Kidney epithelial cell (primary cell): ENCODE measurements around the gene KRT38. TPM values are rescaled to one million over a fixed set of nuclear protein-coding genes. Genes with fewer than 3 reads are reported as not detected.

Experiments used
- DNase-seq: peaks from one replicate; pipeline ENCODE4 v3.0.0-alpha.2; 2010; ENCODE audit warnings: low read depth
- H3K27me3 ChIP-seq: 2 replicates; pipeline ENCODE4 v1.6.0; 2011; ENCODE audit warnings: low read length; ENCODE audit not compliant: control insufficient read depth, insufficient read depth
- H3K36me3 ChIP-seq: 2 replicates; pipeline ENCODE4 v1.5.1; 2011; ENCODE audit warnings: low read length; ENCODE audit not compliant: control insufficient read depth, insufficient read depth
- H3K4me3 ChIP-seq: 2 replicates; pipeline ENCODE4 v1.5.1; 2011; ENCODE audit warnings: low read depth, mild to moderate bottlenecking, control low read depth, low read length
- total RNA-seq: library from RNA; depleted of rRNA; stranded (reverse); fragments of >200 nt; gene quantifications from 2 replicates; pipeline ENCODE4 v1.2.3, GENCODE V29; 2015
- TF ChIP-seq, protein P1 (sequence below): IDR thresholded peaks from 2 replicates; pipeline ENCODE4 v1.5.1; 2011; ENCODE audit warnings: mild to moderate bottlenecking, moderate library complexity, low read length, control low read depth, inconsistent platforms; ENCODE audit not compliant: insufficient read depth, poor library complexity, severe bottlenecking

The KRT38 gene
- total RNA-seq, 1 donor from 2014 or later = not detected

DNA sequence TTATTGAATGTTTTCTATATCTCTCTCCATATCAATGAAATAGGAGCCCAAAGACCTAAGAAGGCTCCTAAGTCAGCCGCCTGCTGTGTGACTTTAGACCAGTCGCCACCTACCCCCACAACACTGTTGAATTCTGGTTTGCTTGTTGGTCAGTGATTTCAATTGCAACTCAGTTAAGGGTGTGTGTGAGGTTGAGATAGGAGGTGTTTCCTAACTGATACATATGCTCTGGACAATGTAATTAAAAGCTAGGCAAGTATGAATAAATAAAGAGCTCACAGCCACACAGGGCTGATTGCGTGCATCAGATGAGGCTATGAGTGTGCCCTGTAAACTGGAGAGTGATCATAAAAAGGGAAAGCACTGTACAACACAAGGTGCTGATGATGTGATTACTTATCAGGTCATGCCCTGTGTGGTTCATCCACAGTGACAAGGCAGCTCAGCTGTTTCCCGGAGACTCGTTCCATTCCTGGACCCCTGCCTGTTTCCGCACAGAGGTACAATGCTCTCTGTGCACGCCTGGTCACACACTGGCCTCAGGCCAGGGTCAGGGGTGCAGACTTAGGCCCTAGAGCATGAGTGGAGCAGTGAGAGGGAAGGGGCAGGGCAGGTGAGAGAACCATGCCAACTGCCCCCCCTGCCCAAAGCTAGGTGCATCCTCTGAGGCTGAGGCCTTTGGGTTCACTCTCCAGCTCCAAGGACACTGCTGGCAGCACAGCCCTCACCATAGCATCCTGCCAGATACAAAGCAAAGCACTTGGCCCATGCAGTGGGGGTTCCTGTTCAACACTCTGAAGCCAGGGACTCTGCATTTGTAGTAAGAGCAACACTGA, 43.4 kb upstream of the KRT38 start:
- TF ChIP-seq, protein P1, sequence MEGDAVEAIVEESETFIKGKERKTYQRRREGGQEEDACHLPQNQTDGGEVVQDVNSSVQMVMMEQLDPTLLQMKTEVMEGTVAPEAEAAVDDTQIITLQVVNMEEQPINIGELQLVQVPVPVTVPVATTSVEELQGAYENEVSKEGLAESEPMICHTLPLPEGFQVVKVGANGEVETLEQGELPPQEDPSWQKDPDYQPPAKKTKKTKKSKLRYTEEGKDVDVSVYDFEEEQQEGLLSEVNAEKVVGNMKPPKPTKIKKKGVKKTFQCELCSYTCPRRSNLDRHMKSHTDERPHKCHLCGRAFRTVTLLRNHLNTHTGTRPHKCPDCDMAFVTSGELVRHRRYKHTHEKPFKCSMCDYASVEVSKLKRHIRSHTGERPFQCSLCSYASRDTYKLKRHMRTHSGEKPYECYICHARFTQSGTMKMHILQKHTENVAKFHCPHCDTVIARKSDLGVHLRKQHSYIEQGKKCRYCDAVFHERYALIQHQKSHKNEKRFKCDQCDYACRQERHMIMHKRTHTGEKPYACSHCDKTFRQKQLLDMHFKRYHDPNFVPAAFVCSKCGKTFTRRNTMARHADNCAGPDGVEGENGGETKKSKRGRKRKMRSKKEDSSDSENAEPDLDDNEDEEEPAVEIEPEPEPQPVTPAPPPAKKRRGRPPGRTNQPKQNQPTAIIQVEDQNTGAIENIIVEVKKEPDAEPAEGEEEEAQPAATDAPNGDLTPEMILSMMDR = no peak
- H3K4me3 ChIP-seq = no peak overlapping the region
- H3K27me3 ChIP-seq = no peaks in the 10 kb centered on the region
- DNase-seq = no peak
- no peaks in the 10 kb centered on the region for H3K36me3 ChIP-seq

DNA sequence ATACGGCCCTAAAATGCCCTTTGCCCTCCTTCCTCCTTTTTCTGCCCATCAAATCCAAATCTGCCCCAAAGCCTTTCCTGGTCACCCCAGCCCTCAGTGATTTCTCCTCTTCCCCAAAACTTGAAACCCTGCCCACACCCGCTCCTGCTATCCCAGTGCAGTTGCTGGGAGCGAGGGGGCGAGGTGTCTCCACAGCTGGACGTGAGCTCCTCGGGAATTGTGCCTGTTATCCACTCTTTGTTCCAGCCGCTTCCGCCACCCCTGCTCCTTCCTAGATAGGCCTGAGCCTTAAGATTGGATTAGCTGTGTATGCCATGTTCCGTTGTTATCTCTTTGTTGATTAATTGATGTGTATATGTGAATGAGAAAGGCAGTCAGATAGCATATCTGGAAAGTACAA, 42.7 kb upstream of the KRT38 start:
- Histone ChIP-seq H3K36me3 (no peaks in the 10 kb centered on the region), H3K4me3 (no peak overlapping the region), H3K27me3 (no peaks in the 10 kb centered on the region)
- no peak for DNase-seq
- TF ChIP-seq, protein P1 = no peak

DNA sequence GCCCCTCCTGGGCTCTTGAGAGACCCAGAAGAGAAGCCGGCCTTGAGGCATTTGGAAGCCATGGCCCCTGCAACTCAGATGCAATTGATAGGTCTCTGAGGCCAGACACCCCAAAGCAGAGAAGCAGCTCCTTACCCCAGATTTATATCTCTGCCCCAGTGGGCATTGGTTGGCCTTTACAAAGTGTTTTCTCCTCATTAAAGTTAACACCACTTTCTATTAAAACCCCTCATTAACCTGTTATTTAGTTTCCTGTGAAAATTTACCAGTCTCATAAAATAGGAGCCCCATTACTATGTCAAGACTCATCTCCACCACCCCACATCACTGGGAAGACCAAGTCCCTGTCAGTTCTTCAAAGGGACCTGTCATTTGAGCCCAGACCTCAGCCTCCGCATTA, 40.3 kb upstream of the KRT38 start, which contains the start of gene KRT35:
Gene KRT35 (minus strand): TSS at position 116 of the 400 bp plus-strand sequence. CDS start 54 bp downstream, at position 62.
- no peaks in the 10 kb centered on the region for H3K36me3 ChIP-seq
- no peaks in the 10 kb centered on the region for H3K27me3 ChIP-seq
- no peak within 1 kb of the TSS for H3K4me3 ChIP-seq
- no peak for DNase-seq
- TF ChIP-seq, protein P1 = no peak

DNA sequence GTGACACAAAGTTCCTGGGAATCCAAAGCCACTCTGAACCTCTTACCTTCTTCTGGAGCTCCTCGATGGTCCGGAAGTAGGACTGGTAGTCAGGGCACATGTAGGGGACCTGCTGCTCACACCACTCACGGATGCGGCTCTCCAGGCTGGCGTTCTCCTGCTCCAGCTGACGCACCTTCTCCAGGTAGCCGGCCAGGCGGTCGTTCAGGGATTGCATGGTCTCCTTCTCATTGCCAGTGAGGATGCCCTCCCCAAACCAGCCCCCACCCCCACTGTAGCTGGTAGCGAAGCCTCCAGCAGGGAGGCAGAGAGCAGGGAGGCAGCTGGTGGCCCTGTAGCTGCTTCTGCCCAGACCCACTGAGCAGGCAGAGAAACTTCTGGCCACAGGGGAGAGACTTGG, 39.8 kb upstream of the KRT38 start:
- H3K4me3 ChIP-seq = no peak overlapping the region

DNA sequence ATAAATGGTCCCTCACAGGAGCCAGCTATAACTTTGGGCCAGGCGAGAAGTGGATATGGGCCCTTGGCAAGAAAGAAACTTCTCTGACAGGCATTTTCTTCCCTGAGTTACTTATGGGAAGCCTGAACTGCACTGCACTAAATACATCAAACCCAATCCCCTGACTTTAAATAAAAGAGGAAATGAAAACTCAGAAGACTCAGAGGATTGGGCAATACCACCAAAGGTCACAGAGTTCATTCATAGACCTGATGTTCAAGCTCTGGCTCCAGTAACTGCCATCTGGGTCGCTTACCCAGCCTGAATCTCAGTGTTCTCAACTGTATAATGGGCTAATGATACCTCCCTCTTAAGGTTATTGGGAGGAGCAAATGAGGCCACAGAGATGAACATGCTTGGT, 39.4 kb upstream of the KRT38 start:
- DNase-seq = no peak
- no peaks in the 10 kb centered on the region for H3K27me3 ChIP-seq
- H3K36me3 ChIP-seq = no peaks in the 10 kb centered on the region
- TF ChIP-seq, protein P1 = no peak
- H3K4me3 ChIP-seq = no peak overlapping the region

More for the DNA sequence above, 39.8 kb upstream of the KRT38 start:
- TF ChIP-seq, protein P1 = no peak
- Histone ChIP-seq H3K27me3 (no peaks in the 10 kb centered on the region), H3K36me3 (no peaks in the 10 kb centered on the region)
- DNase-seq = no peak
